DMS 273 (cell line): ENCODE results near the gene GYS1.
"Not testable (repeated sequence)": the region's sequence is repeated elsewhere in the genome, so short reads cannot be mapped to it uniquely, and the experiment has no call there.

Source experiments
- DNase-seq: peaks from one replicate; lab custom pipeline; 2025; ENCODE audit not compliant: unreplicated experiment; lab: John Stamatoyannopoulos, UW

The GYS1 gene

GRCh38 chr19:48993175-48994034 is at the start of gene GYS1, which contains the start of gene RUVBL2:
Gene GYS1 (minus strand): TSS chr19:48993309. CDS start chr19:48993112, 197 bp downstream.
Gene RUVBL2 (plus strand): TSS chr19:48993887. CDS start chr19:48993912, 25 bp downstream.
- DNase-seq = peak; percentile 100

- DNase-seq = not testable (repeated sequence)
These were observed 49.6 kb upstream of the GYS1 start for GRCh38 chr19:49042666-49043065.

GRCh38 chr19:49042177-49042576 is 49.1 kb upstream of the GYS1 start:
- DNase-seq = no peak

GRCh38 chr19:49039736-49040135 is 46.6 kb upstream of the GYS1 start:
- DNase-seq = not testable (repeated sequence)

- DNase-seq = not testable (repeated sequence)
These were observed 45.6 kb upstream of the GYS1 start for GRCh38 chr19:49038557-49039276.

- DNase-seq = not testable (repeated sequence)
These were observed 45.0 kb upstream of the GYS1 start for GRCh38 chr19:49038111-49038510.

- peak; percentile 79 for DNase-seq
These were observed 43.7 kb upstream of the GYS1 start, which contains the start of gene CGB1 for GRCh38 chr19:49036815-49037214. Gene CGB1 (minus strand): TSS chr19:49036895. CDS start chr19:49036711, 184 bp downstream.

GRCh38 chr19:49031642-49032301 is 38.7 kb upstream of the GYS1 start, which contains the start of gene CGB2:
Gene CGB2 (plus strand): TSS chr19:49031890. CDS start chr19:49032096, 206 bp downstream.
- peak; percentile 81 for DNase-seq

- DNase-seq = not testable (repeated sequence)
These were observed 37.2 kb upstream of the GYS1 start for GRCh38 chr19:49030323-49030722.

- not testable (repeated sequence) for DNase-seq
These were observed 36.6 kb upstream of the GYS1 start for GRCh38 chr19:49029749-49030148.

- not testable (repeated sequence) for DNase-seq
These were observed 35.6 kb upstream of the GYS1 start for GRCh38 chr19:49028686-49029085.

- DNase-seq = not testable (repeated sequence)
These were observed 32.5 kb upstream of the GYS1 start for GRCh38 chr19:49025599-49025998.

- not testable (repeated sequence) for DNase-seq
These were observed 32.0 kb upstream of the GYS1 start for GRCh38 chr19:49025088-49025487.

GRCh38 chr19:49024233-49024632 is 31.1 kb upstream of the GYS1 start, which contains the start of gene CGB3:
Gene CGB3 (minus strand): TSS chr19:49024333. CDS start chr19:49023971, 362 bp downstream.
- DNase-seq = not testable (repeated sequence)

- no peak for DNase-seq
These were observed 29.0 kb upstream of the GYS1 start for GRCh38 chr19:49022116-49022515.

GRCh38 chr19:49020931-49021895 is 28.1 kb upstream of the GYS1 start:
- peak; percentile 37 for DNase-seq

GRCh38 chr19:49020342-49020741 is 27.2 kb upstream of the GYS1 start:
- peak; percentile 39 for DNase-seq

- peak; percentile 80 for DNase-seq
These were observed 26.3 kb upstream of the GYS1 start for GRCh38 chr19:49019242-49019932.
